ENCODE results near the gene NCEH1. TPM values are rescaled to one million over a fixed set of nuclear protein-coding genes. Genes with fewer than 3 reads are reported as not detected.
"Not testable (repeated sequence)": the region's sequence is repeated elsewhere in the genome, so short reads cannot be mapped to it uniquely, and the experiment has no call there.

The NCEH1 gene
- total RNA-seq, 2 donors from 2014 or later, result 6.9 to 10.1 TPM

- DNase-seq (no peak), ATAC-seq (no peak)
- intact Hi-C loops (cut with DNase I), result no loop called here
- 54 to 62% methylated on average over 2 of the region's 2 CpGs for WGBS, 2 donors
- Histone ChIP-seq H3K9me3 (no peaks in the 10 kb centered on the region), H3K27me3 (no peaks in the 10 kb centered on the region), H3K27ac (peak overlapping the region; percentile 19 to 93 (median 88)), H3K4me3 (peak overlapping the region in 1 of 2 donors; percentile 81), H3K36me3 (replicated peaks in 1 of 2; ENCODE audit: insufficient read depth in 1 of 2, low read depth in 2 of 2) (no peaks in the 10 kb centered on the region), H3K4me1 (peaks cover 18% of the 10 kb centered on the region)
- TF ChIP-seq CTCF (IDR thresholded peaks at IDR 0.05) (no peak), POLR2A (IDR thresholded peaks at IDR 0.05) (peak in 2 of 3 donors; percentile 14 to 22)
Measured at GRCh38 chr3:172708921-172709773, 1.7 kb downstream of the NCEH1 start.

GRCh38 chr3:172707967-172708366, 2.9 kb downstream of the NCEH1 start:
- no peaks in the 10 kb centered on the region for H3K9me3 ChIP-seq
- DNase-seq, result no peak
- H3K4me3 ChIP-seq, result no peak overlapping the region
- peak overlapping the region in 1 of 4 donors; percentile 93 for H3K27ac ChIP-seq
- no peaks in the 10 kb centered on the region for H3K27me3 ChIP-seq
- TF ChIP-seq POLR2A (IDR thresholded peaks at IDR 0.05), result no peak
- no peak for TF ChIP-seq CTCF (IDR thresholded peaks at IDR 0.05)
- WGBS, 2 donors, result 44 to 74% methylated on average over 1 of the region's 1 CpG
- peaks cover 18% of the 10 kb centered on the region for H3K4me1 ChIP-seq
- intact Hi-C loops (cut with DNase I), result no loop called here
- no peak for ATAC-seq
- H3K36me3 ChIP-seq (replicated peaks in 1 of 2; ENCODE audit: insufficient read depth in 1 of 2, low read depth in 2 of 2), result no peaks in the 10 kb centered on the region

GRCh38 chr3:172707030-172707429, 3.8 kb downstream of the NCEH1 start:
- ATAC-seq, result no peak
- Histone ChIP-seq H3K36me3 (replicated peaks in 1 of 2; ENCODE audit: insufficient read depth in 1 of 2, low read depth in 2 of 2) (no peaks in the 10 kb centered on the region), H3K4me1 (peaks cover 25% of the 10 kb centered on the region), H3K9me3 (no peaks in the 10 kb centered on the region), H3K27ac (no peak overlapping the region), H3K27me3 (no peaks in the 10 kb centered on the region), H3K4me3 (no peak overlapping the region)
- WGBS, 2 donors, result 73 to 77% methylated on average over 2 of the region's 2 CpGs
- no peak for TF ChIP-seq POLR2A (IDR thresholded peaks at IDR 0.05)
- TF ChIP-seq CTCF (IDR thresholded peaks at IDR 0.05), result no peak
- intact Hi-C loops (cut with DNase I), result no loop called here
- no peak for DNase-seq

GRCh38 chr3:172705170-172705569, 5.7 kb downstream of the NCEH1 start:
- TF ChIP-seq CTCF (IDR thresholded peaks at IDR 0.05) (no peak), POLR2A (IDR thresholded peaks at IDR 0.05) (no peak)

GRCh38 chr3:172704001-172704400, 6.9 kb downstream of the NCEH1 start:
- WGBS, 2 donors, result 6 to 18% methylated on average over 1 of the region's 1 CpG
- H3K27ac ChIP-seq, result no peak overlapping the region
- no peaks in the 10 kb centered on the region for H3K36me3 ChIP-seq (replicated peaks in 1 of 2; ENCODE audit: insufficient read depth in 1 of 2, low read depth in 2 of 2)
- no peak for ATAC-seq
- no peak overlapping the region for H3K4me3 ChIP-seq
- H3K27me3 ChIP-seq, result no peaks in the 10 kb centered on the region
- DNase-seq, result no peak
- H3K4me1 ChIP-seq, result peaks cover 11% of the 10 kb centered on the region
- intact Hi-C loops (cut with DNase I), result no loop called here
- TF ChIP-seq POLR2A (IDR thresholded peaks at IDR 0.05), result no peak
- no peak for TF ChIP-seq CTCF (IDR thresholded peaks at IDR 0.05)
- no peaks in the 10 kb centered on the region for H3K9me3 ChIP-seq

More at GRCh38 chr3:172705170-172705569, 5.7 kb downstream of the NCEH1 start:
- no peak for ATAC-seq
- DNase-seq, result no peak
- Histone ChIP-seq H3K4me1 (peaks cover 21% of the 10 kb centered on the region), H3K27ac (no peak overlapping the region), H3K36me3 (replicated peaks in 1 of 2; ENCODE audit: insufficient read depth in 1 of 2, low read depth in 2 of 2) (no peaks in the 10 kb centered on the region), H3K9me3 (no peaks in the 10 kb centered on the region), H3K27me3 (no peaks in the 10 kb centered on the region), H3K4me3 (no peak overlapping the region)
- intact Hi-C loops (cut with DNase I), result no loop called here
- 84 to 88% methylated on average over 4 of the region's 4 CpGs for WGBS, 2 donors

- WGBS, 2 donors, result 71 to 76% methylated on average over 3 of the region's 3 CpGs
- H3K9me3 ChIP-seq; intact Hi-C loops (cut with DNase I); H3K4me3 ChIP-seq; ATAC-seq; H3K36me3 ChIP-seq (replicated peaks in 1 of 2; ENCODE audit: insufficient read depth in 1 of 2, low read depth in 2 of 2); DNase-seq; H3K27me3 ChIP-seq; H3K27ac ChIP-seq: not testable (repeated sequence)
- peaks cover 11% of the 10 kb centered on the region for H3K4me1 ChIP-seq
Measured at GRCh38 chr3:172702731-172703130, 8.1 kb downstream of the NCEH1 start.
